HG03565 (cell line): ENCODE measurements around the gene ERO1B.

Experiments
- ATAC-seq: cut with Tn5 transposase; IDR thresholded peaks from one replicate; pipeline ENCODE4 v1.9.1; 2021; ENCODE audit warnings: mild to moderate bottlenecking, moderate library complexity; ENCODE audit not compliant: unreplicated experiment

ERO1B gene

DNA sequence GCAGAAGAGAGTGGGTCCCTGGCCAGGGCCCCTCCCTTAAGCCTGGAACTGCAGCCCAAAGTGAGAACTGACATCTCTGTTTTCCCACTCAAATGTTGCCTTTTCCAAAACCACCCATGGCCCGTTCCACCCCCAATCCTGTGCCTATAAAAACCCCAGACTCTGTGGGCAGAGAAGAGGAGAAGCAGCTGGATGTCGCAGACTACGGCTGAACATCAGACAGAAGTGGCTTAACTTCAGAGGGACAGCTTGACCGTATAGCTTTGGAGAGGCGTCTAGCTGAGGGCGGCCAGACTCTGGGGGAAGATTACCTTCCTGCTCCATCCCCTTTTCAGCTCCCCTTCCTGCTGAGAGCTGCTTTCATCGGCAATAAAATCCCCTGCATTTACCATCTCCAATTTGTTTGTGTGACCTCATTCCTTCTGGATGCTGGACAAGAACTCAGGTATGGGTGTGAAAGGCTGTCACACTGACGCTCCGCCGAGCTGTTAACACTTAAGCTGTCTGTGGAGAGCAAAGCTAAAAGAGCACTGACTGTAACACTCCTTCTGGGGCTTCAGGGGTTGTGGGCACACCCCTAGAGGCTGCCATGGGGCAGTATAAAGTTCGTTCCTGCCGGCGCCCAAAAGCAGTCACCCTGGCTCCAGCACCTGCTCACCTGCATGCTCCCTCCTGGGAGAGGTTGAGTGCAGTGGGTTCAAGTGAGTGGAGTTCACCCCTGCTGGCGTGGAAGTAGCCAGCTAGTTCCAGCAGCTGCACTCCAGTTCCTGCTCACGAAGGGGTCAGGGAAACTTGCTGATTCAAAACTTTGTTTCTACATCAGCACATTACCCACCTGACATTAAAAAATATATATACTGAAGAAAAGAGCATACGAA is 19.6 kb upstream of the ERO1B start:
- no peak for ATAC-seq

GRCh38 chr1:236297161-236297560 is 15.4 kb upstream of the ERO1B start:
- no peak for ATAC-seq

GRCh38 chr1:236292425-236292824 is 10.7 kb upstream of the ERO1B start:
- ATAC-seq: no peak

DNA sequence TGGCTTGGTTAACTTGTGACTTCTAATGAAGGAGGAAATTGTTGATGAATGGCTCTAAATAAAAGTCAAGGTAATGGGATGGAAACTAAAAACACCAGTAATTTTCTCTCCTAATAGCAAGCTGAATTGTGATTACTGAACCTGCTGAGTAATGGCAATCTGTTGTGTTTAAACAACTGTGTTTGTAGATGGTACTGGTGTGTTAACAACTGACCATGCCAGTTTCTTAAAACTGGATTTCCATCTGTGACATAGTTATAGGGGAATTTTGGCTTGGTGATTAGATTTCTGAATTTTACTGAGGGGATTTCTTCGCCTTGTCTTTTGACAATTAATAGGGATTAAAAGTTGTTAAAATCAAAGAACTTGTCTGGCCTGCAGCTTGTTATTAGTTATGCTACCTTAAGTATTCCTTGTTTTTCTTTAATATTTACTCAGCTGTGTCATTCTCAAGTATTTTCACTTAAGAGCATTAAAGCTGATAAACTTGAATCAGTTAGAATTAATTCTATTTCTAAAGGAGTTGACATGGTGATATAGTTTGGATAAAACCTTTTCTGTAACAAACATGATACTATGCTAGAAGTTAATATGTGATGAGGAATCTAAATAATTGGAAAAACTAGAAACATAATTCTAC is 7.9 kb upstream of the ERO1B start:
- ATAC-seq: no peak

DNA sequence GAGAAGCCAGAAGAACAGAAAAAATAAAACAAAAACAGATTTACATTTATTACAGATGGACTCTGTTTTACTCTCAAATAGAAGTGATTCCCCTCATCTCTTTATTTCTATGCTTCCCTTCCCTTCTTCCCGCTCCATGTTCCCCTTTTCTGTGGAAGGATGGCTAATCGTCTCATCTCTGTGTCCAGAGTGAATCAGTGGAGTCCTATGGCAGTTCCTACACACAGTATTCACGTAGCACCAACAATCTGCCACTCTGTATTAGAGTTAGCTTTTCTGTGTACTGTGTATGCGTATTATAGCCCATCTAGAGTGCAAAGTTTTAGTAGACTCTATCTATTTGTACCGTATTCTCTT is 6.8 kb upstream of the ERO1B start:
- ATAC-seq: no peak

GRCh38 chr1:236287757-236288619 is 6.2 kb upstream of the ERO1B start:
- no peak for ATAC-seq

DNA sequence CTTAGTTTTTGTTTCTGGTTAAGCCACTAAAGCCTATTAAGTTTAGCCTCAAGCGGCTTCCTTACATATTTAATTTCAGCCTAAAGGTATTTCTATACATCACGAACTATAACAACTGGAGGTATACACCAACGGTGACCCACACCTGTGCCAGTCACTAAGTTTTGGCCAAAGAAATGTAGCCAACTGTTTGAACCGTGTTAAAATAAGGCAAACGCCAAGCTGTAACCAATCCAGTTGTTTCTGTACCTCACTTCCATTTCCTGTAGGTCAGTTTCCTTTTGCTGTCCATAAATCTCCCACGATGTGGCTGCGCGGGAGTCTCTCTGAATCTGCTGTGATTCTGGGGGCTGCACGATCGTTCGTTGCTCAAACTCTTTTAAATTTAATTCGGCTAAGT is 5.6 kb upstream of the ERO1B start:
- no peak for ATAC-seq

DNA sequence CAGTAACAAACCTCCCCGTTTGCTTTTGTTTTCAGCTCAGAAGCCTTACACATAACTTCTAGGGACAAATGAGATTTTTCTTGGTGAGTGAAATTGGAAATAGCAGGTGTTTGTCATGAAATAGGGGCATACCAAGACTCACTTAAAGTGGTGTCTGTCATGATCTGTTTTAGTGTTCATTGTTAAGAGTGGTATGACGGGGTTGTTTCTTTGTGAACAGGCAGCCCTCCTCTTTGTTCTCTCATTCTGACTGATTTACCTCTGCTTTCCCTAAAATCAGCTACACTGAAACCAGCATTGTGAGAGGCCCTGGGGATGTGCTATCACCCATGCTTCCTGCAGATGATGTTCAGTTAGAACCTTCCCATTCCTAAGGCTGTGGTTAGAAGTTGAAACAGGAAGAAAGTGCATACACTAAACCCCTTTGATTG is 2.5 kb upstream of the ERO1B start:
- peak; percentile 46 for ATAC-seq

DNA sequence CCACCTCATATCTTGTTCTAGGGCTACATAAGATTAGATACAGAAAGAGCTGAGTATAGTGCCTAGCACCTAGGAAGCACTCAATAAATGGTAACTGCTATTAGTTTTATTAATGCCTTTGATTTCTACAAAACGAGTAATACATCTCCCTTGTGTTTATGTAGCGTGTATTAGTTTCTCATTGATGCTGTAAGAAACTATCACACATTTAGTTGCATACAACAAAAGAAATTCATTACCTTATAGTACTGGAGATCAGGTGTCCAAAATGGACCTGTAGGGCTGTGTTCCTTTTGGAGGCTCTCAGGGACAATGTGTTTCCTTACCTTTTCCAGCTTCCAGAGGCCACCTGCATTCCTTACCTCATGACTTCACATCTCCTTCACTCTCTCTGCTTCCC is 961 bp upstream of the ERO1B start:
- ATAC-seq: no peak

DNA sequence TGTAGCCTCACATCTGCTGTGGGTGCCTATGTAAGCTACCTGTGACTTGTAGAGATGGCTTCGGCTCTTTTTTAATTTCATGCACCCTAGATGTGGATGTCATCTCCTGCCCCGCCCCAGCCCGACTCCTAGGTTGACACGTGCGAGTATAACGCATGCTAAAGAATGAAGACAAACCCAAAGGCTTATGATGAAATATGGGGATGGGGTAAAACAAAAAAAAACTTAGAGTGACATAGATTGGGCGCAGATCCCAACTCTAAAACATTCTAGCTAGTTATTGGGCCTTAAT is 613 bp upstream of the ERO1B start:
- no peak for ATAC-seq

GRCh38 chr1:236281198-236281653 is 532 bp downstream of the ERO1B start:
- ATAC-seq: peak; percentile 5

DNA sequence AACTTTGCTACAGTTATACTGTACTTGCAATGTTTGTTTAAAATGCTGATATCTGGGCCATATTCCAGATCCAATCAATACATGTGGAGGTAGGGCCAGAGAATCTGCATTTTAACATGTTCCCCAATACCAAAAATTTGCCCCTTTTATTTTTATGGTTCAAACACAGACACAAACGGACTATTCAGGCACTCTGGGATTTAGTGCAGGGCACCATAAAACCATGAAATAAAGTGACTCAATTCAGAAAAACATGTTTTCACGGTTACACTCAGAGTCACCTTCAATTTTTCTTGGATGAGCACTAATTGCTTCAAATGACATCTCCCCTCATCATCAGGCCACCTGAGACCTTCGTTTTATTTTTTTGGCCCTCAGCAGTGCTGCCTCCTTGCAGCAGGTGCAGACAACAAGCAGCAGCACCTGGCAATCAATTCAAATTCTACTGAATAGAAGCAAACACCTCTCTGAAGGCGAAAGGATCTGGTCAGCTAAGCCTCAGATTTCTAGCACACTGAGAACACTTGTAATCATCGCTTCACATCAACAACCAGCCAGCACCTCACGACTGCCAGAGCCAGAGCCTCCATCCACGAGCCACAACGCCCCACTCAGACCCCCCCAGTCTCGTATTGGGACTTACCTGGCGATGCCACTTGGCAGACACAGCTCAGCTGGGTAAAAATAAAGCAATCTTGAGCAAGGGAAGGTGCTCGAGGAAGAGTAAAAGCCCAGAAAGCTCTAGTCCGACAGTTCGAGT is 1.1 kb downstream of the ERO1B start:
- ATAC-seq: no peak

GRCh38 chr1:236275586-236275985 is 6.2 kb downstream of the ERO1B start:
- ATAC-seq: no peak

GRCh38 chr1:236275061-236275460 is 6.7 kb downstream of the ERO1B start:
- ATAC-seq: no peak

- ATAC-seq: no peak
Measured at GRCh38 chr1:236273358-236273757, 8.4 kb downstream of the ERO1B start.

DNA sequence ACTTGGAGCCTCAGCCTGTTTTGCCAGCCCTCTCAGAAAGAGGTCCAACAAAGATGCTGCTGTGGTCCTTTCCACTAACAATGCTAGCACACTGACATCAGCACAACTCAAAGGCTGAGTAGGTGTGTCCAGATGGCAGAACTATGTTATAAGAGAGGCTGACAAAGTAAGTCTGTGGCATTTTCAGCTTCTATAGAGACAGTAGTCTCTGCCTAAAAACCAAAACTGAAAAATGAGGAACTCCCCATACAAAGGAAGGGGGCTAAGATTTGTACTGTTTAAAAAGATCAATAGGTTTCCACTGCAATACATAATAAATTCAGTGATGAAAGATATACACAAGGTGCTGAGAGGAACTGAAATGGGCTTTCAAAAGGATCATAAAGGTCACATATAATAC is 12.3 kb downstream of the ERO1B start:
- ATAC-seq: no peak

GRCh38 chr1:236261898-236262297 is 19.9 kb downstream of the ERO1B start:
- ATAC-seq: no peak

DNA sequence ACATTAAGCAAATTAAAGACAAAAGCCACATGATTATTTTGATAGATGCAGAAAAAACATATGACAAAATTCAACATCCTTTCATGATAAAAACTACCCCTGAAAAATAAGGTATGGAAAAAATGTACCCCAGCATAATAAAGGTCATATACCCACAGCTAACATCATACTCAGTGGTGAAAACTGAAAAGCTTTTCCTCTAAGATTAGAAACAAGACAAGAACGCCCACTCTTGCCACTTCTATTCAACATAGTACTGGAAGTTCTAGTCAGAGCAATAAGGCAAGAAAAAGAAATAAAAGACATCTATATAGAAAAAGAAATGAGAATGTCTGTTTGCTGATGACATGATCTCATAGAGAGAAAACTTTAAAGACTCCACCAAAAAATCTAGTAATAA is 20.7 kb downstream of the ERO1B start:
- no peak for ATAC-seq

DNA sequence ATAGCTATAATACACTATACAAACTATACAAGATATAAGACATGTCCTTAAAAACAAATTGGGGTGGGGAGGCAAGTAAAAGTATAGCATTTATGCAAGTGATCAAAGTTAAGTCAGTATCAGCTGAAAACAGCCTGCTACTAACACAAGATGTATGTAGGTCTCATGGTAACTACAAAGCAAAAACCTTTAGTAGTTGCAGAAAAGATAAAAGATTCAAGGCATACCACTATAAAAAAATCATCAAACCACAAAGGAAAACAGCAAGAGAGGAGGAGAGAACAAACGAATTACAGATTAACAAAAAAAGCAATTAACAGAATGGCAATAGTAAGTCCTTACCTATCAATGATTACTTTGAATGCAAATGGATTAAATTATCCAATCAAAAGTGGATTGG is 22.7 kb downstream of the ERO1B start:
- ATAC-seq: no peak

- no peak for ATAC-seq
Measured at GRCh38 chr1:236258114-236258622, 23.6 kb downstream of the ERO1B start.

DNA sequence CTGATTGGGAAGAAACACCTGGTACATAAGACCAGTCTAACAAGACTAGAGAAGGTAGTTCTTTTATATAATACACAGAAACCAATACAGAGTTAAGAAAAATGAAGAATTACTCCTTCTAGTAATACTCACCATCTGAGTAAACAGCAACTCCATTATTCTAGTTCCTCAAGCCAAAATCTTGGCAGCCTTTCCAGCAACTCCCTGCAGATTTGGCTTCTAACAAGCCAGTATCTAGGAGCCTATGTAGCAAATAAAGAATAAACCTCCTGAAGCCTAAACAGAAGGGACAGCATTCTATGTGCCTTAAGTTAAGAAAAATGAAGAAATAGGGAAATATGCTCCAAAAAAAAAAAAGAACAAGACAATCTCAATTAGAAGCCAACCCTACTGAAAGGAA is 24.5 kb downstream of the ERO1B start:
- ATAC-seq: no peak
